Endothelial cell of umbilical vein (primary cell): ENCODE measurements around the gene AAGAB. TPM values are rescaled to one million over a fixed set of nuclear protein-coding genes. Genes with fewer than 3 reads are reported as not detected.

ENCODE experiments used
- BruUV-seq: library from RNA; stranded (reverse); fragments of 400-500 nt; replicated peaks from 2 replicates; lab custom pipeline; 2021; lab: Mats Ljungman, UMichigan
- CTCF ChIA-PET: fragments of 300-600, 350-600 bp; sonication (Branson Sonifier 250); formaldehyde crosslinking; loops from one replicate; lab custom pipeline; 2021; ENCODE audit warnings: antibody characterized with exemption, inconsistent platforms; lab: Charles Lee
- POLR2A ChIA-PET: fragments of 300-600, 350-600 bp; sonication (Branson Sonifier 250); formaldehyde crosslinking; loops from one replicate; lab custom pipeline; 2021; ENCODE audit warnings: antibody characterized with exemption, inconsistent platforms; lab: Charles Lee
- DNase-seq: peaks from one replicate; pipeline ENCODE4 v3.0.0-alpha.2; 2011; ENCODE audit warnings: low read depth, low spot score
- FAIRE-seq: peaks from 2 replicates; lab custom pipeline; 2011; peaks lifted over from hg19 to GRCh38; lab: Jason Lieb, UNC
- H2AFZ ChIP-seq: 2 replicates; pipeline ENCODE4 v1.6.0; 2012; ENCODE audit warnings: low read depth, low read length, control low read depth, inconsistent platforms
- H3K27ac ChIP-seq: 2 replicates; pipeline ENCODE4 v1.5.1; 2011; ENCODE audit warnings: low read depth, mild to moderate bottlenecking, control low read depth, low read length, moderate library complexity; ENCODE audit not compliant: insufficient read depth
- H3K27me3 ChIP-seq, 2 experiments: 2 replicates each; pipeline versions ENCODE4 v1.6.0 to v1.6.1; 2011; ENCODE audit warnings: low read length in 2 of 2, mixed read lengths in 1 of 2; ENCODE audit not compliant: control insufficient read depth in 2 of 2, insufficient read depth in 2 of 2
- H3K36me3 ChIP-seq, 2 experiments: 2 replicates in 1 of 2; 3 replicates in 1 of 2; pipeline ENCODE4 v1.5.1; 2011; ENCODE audit warnings: low read length in 2 of 2, mild to moderate bottlenecking in 1 of 2, moderate library complexity in 1 of 2; ENCODE audit not compliant: control insufficient read depth in 2 of 2, insufficient read depth in 2 of 2; ENCODE audit errors: extremely low read depth in 1 of 2
- H3K4me1 ChIP-seq: 3 replicates; pipeline ENCODE4 v1.5.1; 2011; ENCODE audit warnings: mild to moderate bottlenecking, low read length; ENCODE audit not compliant: control insufficient read depth, insufficient read depth; ENCODE audit errors: extremely low read depth
- H3K4me2 ChIP-seq: 2 replicates; pipeline ENCODE4 v1.6.1; 2011; ENCODE audit warnings: low read length, control low read depth, mixed read lengths; ENCODE audit not compliant: insufficient read depth
- H3K4me3 ChIP-seq, 3 experiments: fragments of 200-600 bp in 1 of 3; sonication (generic), shearing (Covaris generic) in 1 of 3; replicated peaks in 1 of 3; 2 replicates each; pipeline ENCODE4 v1.5.1; 2011 to 2016; ENCODE audit warnings: control low read depth in 3 of 3, low read length in 3 of 3, mild to moderate bottlenecking in 2 of 3, inconsistent platforms in 1 of 3, low read depth in 1 of 3, moderate library complexity in 1 of 3; ENCODE audit not compliant: insufficient read depth in 1 of 3
- H3K79me2 ChIP-seq: 2 replicates; pipeline ENCODE4 v1.6.0; 2012; ENCODE audit warnings: low read length, inconsistent platforms; ENCODE audit not compliant: control insufficient read depth, insufficient read depth
- H3K9ac ChIP-seq: replicated peaks from 2 replicates; pipeline ENCODE3; 2011; ENCODE audit warnings: low read length, control low read depth; ENCODE audit not compliant: insufficient read depth; ENCODE audit errors: extremely low read depth
- H3K9me1 ChIP-seq: replicated peaks from 3 replicates; pipeline ENCODE4 v1.6.0; 2011; ENCODE audit warnings: mild to moderate bottlenecking, low read length; ENCODE audit not compliant: control insufficient read depth, insufficient read depth; ENCODE audit errors: extremely low read depth
- H3K9me3 ChIP-seq: replicated peaks from 2 replicates; pipeline ENCODE4 v1.5.1; 2012; ENCODE audit warnings: low read length, inconsistent platforms; ENCODE audit not compliant: control insufficient read depth, insufficient read depth
- H4K20me1 ChIP-seq: replicated peaks from 2 replicates; pipeline ENCODE3; 2011; ENCODE audit warnings: mild to moderate bottlenecking, low read length; ENCODE audit not compliant: control insufficient read depth, insufficient read depth; ENCODE audit errors: extremely low read depth
- CTCF ChIP-seq, 2 donors: IDR thresholded peaks; 1 replicate in 1 of 2; 2 replicates in 1 of 2; pipeline ENCODE4 v1.5.1; 2011; ENCODE audit warnings: low read length in 2 of 2, mild to moderate bottlenecking in 2 of 2, moderate library complexity in 2 of 2, control low read depth in 1 of 2, inconsistent platforms in 1 of 2, low read depth in 1 of 2; ENCODE audit not compliant: insufficient read depth in 1 of 2; ENCODE audit errors: extremely low read depth in 1 of 2
- EZH2 ChIP-seq: IDR thresholded peaks from 2 replicates; pipeline ENCODE4 v1.6.1; 2012; ENCODE audit warnings: borderline replicate concordance, low read depth, mild to moderate bottlenecking, moderate library complexity, low read length, inconsistent platforms; ENCODE audit not compliant: severe bottlenecking
- FOS ChIP-seq: IDR thresholded peaks from 2 replicates; pipeline ENCODE4 v1.6.1; 2011; ENCODE audit warnings: mild to moderate bottlenecking, low read length, moderate library complexity, borderline replicate concordance; ENCODE audit not compliant: insufficient read depth
- GATA2 ChIP-seq: IDR thresholded peaks from 2 replicates; pipeline ENCODE4 v1.7.0; 2011; ENCODE audit warnings: low read depth, mild to moderate bottlenecking, moderate library complexity, mixed read lengths, low read length; ENCODE audit not compliant: insufficient read length, insufficient read depth
- JUN ChIP-seq: IDR thresholded peaks from 2 replicates; pipeline ENCODE4 v1.6.1; 2011; ENCODE audit warnings: borderline replicate concordance, low read depth; ENCODE audit not compliant: insufficient read length, insufficient read depth
- MAX ChIP-seq: IDR thresholded peaks from 2 replicates; pipeline ENCODE4 v1.6.1; 2011; ENCODE audit not compliant: insufficient read depth, insufficient read length
- MYC ChIP-seq: IDR thresholded peaks from one replicate; pipeline ENCODE4 v1.6.1; 2011; ENCODE audit warnings: mild to moderate bottlenecking, low read depth, low read length
- POLR2A ChIP-seq: IDR thresholded peaks from 2 replicates; pipeline ENCODE4 v1.6.1; 2012; ENCODE audit warnings: low read depth, mild to moderate bottlenecking, control low read depth, low read length
- POLR2AphosphoS5 ChIP-seq: IDR thresholded peaks from 2 replicates; pipeline ENCODE4 v1.6.1; 2012; ENCODE audit warnings: low read depth, mild to moderate bottlenecking, control low read depth, low read length, moderate library complexity; ENCODE audit not compliant: insufficient read depth
- dilution Hi-C: fragments of 300-500 bp; cut with MboI; formaldehyde crosslinking; loops from one replicate; pipeline ENCODE4 v1.15.0; 2019; ENCODE audit warnings: low sequenced_read_pairs; ENCODE audit not compliant: extremely low pct_ligation_motif_present
- intact Hi-C: fragments of 100-400 bp; cut with micrococcal nuclease; formaldehyde crosslinking; loops from one replicate; pipeline ENCODE4 v1.10.0; 2022
- polyA plus RNA-seq, 4 experiments: library from polyadenylated mRNA; depleted of rRNA in 3 of 4; stranded (reverse) in 3 of 4; unstranded in 1 of 4; fragments of >200 nt; gene quantifications; 2 replicates each; pipeline versions ENCODE4 v1.2.1 to v1.2.3, GENCODE V29; 2011 to 2012; ENCODE audit warnings: missing spikeins in 1 of 4
- total RNA-seq: library from RNA; stranded (reverse); gene quantifications from 2 replicates; pipeline ENCODE4 v1.2.3, GENCODE V29; 2021

Gene AAGAB
- total and polyA plus RNA-seq, 2 donors (not counting 3 experiments of a cell fraction or from before 2014, with no cell fraction given) = 21.2 to 42.6 TPM

GRCh38 chr15:67244971-67245478 is 9.4 kb downstream of the AAGAB start:
- BruUV-seq = no TSS peak
- TF ChIP-seq POLR2A (no peak), POLR2AphosphoS5 (no peak), MYC (no peak), GATA2 (no peak), MAX (no peak), CTCF (IDR thresholded peaks at IDR 0.05; ENCODE audit: extremely low read depth in 1 of 2, insufficient read depth in 1 of 2, low read depth in 1 of 2, low read length in 2 of 2) (no peak), EZH2 (no peak), FOS (no peak), JUN (no peak)
- Histone ChIP-seq H3K4me1 (peaks cover 6% of the 10 kb centered on the region), H3K9me1 (no peaks in the 10 kb centered on the region), H3K4me3 (no peak overlapping the region), H3K36me3 (no peaks in the 10 kb centered on the region), H3K9ac (no peak overlapping the region), H3K4me2 (no peak overlapping the region), H2AFZ (no peak overlapping the region), H3K9me3 (no peaks in the 10 kb centered on the region), H3K27ac (no peak overlapping the region), H3K27me3 (no peaks in the 10 kb centered on the region), H3K79me2 (peaks cover 62% of the 10 kb centered on the region), H4K20me1 (no peaks in the 10 kb centered on the region)
- intact Hi-C loops (no loop called here), dilution Hi-C loops (no loop called here)
- POLR2A ChIA-PET = no interaction called here
- CTCF ChIA-PET = no interaction called here
- no peak for FAIRE-seq
- no peak for DNase-seq
